Cardiac muscle cell (in vitro differentiated cells and primary cell): Measurements from ENCODE around the gene CTNNAL1. TPM values are rescaled to one million over a fixed set of nuclear protein-coding genes. Genes with fewer than 3 reads are reported as not detected.

Experiments
- DNase-seq, 2 donors: peaks; one replicate each; pipeline versions ENCODE4 v3.0.0 to v3.0.0-alpha.2; 2010 to 2017; ENCODE audit warnings: low read depth in 1 of 2, low spot score in 1 of 2
- H3K27ac ChIP-seq: fragments of 200-600 bp; sonication (generic); 2 replicates; pipeline ENCODE4 v1.5.1; 2016
- H3K27me3 ChIP-seq: fragments of 200-600 bp; sonication (generic); 2 replicates; pipeline ENCODE4 v1.6.0; 2016; ENCODE audit warnings: control low read depth
- H3K36me3 ChIP-seq: fragments of 200-600 bp; sonication (generic); 2 replicates; pipeline ENCODE4 v1.5.1; 2016; ENCODE audit warnings: control low read depth
- H3K4me1 ChIP-seq: fragments of 200-600 bp; sonication (generic); 2 replicates; pipeline ENCODE4 v1.8.1; 2017; ENCODE audit warnings: low read depth, mild to moderate bottlenecking, mixed run types
- H3K4me3 ChIP-seq: fragments of 200-600 bp; sonication (generic); 2 replicates; pipeline ENCODE4 v1.5.1; 2016; ENCODE audit warnings: mild to moderate bottlenecking
- H3K9me3 ChIP-seq: fragments of 200-600 bp; sonication (generic); 2 replicates; pipeline ENCODE4 v1.5.1; 2017; ENCODE audit warnings: low read depth, mild to moderate bottlenecking, control low read depth
- CTCF ChIP-seq: IDR thresholded peaks from 2 replicates; pipeline ENCODE4 v1.5.1; 2012; ENCODE audit warnings: low read depth, mild to moderate bottlenecking, low read length
- polyA plus RNA-seq: library from polyadenylated mRNA; unstranded; fragments of >200 nt; fragmentation: Nextera tagmentation; extraction: Ambion mirVana; gene quantifications from 2 replicates; pipeline ENCODE4 v1.2.1, GENCODE V29; 2016
- total RNA-seq: library from RNA; depleted of rRNA; stranded (reverse); fragments of >200 nt; gene quantifications from 2 replicates; pipeline ENCODE4 v1.2.3, GENCODE V29; 2016

The CTNNAL1 gene
- total and polyA plus RNA-seq, 2 experiments from 2014 or later, result 64.7 to 102 TPM

- TF ChIP-seq CTCF, result no peak
- no peaks in the 10 kb centered on the region for H3K4me1 ChIP-seq
- H3K36me3 ChIP-seq, result peaks cover 23% of the 10 kb centered on the region
- no peak overlapping the region for H3K4me3 ChIP-seq
- peak overlapping the region; percentile 27 for H3K27ac ChIP-seq
- no peaks in the 10 kb centered on the region for H3K9me3 ChIP-seq
- DNase-seq, result peak in 1 of 2 donors; percentile 35
- H3K27me3 ChIP-seq, result no peaks in the 10 kb centered on the region
These were observed 21.8 kb downstream of the CTNNAL1 start for GRCh38 chr9:108991479-108991878.

- no peak for DNase-seq
- Histone ChIP-seq H3K4me3 (no peak overlapping the region), H3K4me1 (peaks cover 11% of the 10 kb centered on the region), H3K9me3 (no peaks in the 10 kb centered on the region), H3K36me3 (peaks cover 19% of the 10 kb centered on the region), H3K27me3 (no peaks in the 10 kb centered on the region), H3K27ac (peak overlapping the region; percentile 25)
- no peak for TF ChIP-seq CTCF
These were observed 29.4 kb downstream of the CTNNAL1 start for GRCh38 chr9:108983885-108984284.

GRCh38 chr9:108980893-108981292 lies 32.4 kb downstream of the CTNNAL1 start:
- Histone ChIP-seq H3K4me1 (peaks cover 11% of the 10 kb centered on the region), H3K27ac (peak overlapping the region; percentile 66), H3K27me3 (no peaks in the 10 kb centered on the region), H3K9me3 (no peaks in the 10 kb centered on the region), H3K4me3 (no peak overlapping the region), H3K36me3 (peaks cover 25% of the 10 kb centered on the region)
- no peak for TF ChIP-seq CTCF
- peak in 1 of 2 donors; percentile 53 for DNase-seq

GRCh38 chr9:108978205-108978604 lies 35.1 kb downstream of the CTNNAL1 start:
- no peak for TF ChIP-seq CTCF
- Histone ChIP-seq H3K9me3 (no peaks in the 10 kb centered on the region), H3K4me1 (peaks cover 22% of the 10 kb centered on the region), H3K27me3 (no peaks in the 10 kb centered on the region), H3K36me3 (peaks cover 18% of the 10 kb centered on the region), H3K4me3 (no peak overlapping the region), H3K27ac (peak overlapping the region; percentile 26)
- peak in 1 of 2 donors; percentile 3 for DNase-seq

GRCh38 chr9:108973895-108974294 lies 39.4 kb downstream of the CTNNAL1 start:
- Histone ChIP-seq H3K36me3 (peaks cover 22% of the 10 kb centered on the region), H3K27ac (peak overlapping the region; percentile 73), H3K4me1 (peaks cover 22% of the 10 kb centered on the region), H3K4me3 (no peak overlapping the region), H3K9me3 (no peaks in the 10 kb centered on the region), H3K27me3 (no peaks in the 10 kb centered on the region)
- no peak for TF ChIP-seq CTCF
- peak in 1 of 2 donors; percentile 59 for DNase-seq
